GM12801 (cell line): ENCODE results near the gene ALG11.

Experiments
- CTCF ChIP-seq: IDR thresholded peaks from one replicate; pipeline ENCODE4 v1.5.1; 2011; ENCODE audit warnings: control low read depth; ENCODE audit not compliant: insufficient read length; ENCODE audit errors: extremely low read depth

The ALG11 gene, protein sequence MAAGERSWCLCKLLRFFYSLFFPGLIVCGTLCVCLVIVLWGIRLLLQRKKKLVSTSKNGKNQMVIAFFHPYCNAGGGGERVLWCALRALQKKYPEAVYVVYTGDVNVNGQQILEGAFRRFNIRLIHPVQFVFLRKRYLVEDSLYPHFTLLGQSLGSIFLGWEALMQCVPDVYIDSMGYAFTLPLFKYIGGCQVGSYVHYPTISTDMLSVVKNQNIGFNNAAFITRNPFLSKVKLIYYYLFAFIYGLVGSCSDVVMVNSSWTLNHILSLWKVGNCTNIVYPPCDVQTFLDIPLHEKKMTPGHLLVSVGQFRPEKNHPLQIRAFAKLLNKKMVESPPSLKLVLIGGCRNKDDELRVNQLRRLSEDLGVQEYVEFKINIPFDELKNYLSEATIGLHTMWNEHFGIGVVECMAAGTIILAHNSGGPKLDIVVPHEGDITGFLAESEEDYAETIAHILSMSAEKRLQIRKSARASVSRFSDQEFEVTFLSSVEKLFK

GRCh38 chr13:52011632-52012511, at the start of gene ALG11:
Gene ALG11, plus strand, starts transcription at chr13:52012398. Its CDS starts 21 bp downstream, at chr13:52012419.
- TF ChIP-seq CTCF, result no peak

- no peak for TF ChIP-seq CTCF
These were observed 46.0 kb upstream of the ALG11 start for GRCh38 chr13:51966186-51966585.

DNA sequence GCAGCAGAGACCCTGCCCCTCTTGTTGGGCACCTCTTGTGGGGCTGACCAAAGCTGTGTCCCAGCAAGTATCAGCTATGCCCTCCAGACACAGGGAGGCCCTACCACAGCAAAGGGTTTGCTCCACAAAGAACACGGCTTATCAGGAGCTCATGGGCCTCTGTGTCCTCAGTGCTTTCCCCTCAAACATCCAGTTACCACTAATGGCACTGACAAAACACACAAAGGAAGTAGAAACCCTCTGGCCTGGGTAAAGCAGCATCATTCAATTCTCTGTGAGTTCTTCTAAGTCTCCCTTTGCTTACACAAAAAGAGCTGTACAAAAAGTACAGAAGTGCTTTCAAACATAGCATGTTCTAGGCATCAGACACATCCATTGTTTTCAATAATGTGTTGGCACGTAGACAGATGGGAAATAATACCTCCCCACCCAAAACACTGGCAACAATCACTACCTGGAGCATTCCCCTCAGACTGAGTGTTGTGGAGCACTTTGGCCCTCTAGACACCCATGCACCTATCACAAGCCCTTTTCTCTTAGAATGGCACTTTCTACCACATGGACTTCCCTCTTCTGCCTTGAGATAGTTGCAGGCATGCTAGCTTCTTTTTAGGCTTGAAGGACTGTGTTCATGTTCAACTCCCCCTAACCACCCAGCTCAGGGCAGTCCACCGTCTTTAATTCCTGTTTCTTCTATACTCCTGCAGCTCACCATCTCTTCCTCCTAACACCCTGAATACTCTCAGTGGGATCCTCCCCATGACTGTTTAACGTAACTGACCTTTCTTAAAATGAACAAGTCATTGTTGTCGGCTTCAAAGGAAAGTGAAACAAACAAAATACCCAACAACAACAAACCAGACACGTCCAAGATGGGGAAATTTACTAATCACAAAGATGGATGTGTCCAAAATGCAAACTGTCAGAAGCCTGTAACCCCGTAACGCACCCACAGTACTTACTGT, 44.4 kb upstream of the ALG11 start:
- no peak for TF ChIP-seq CTCF

GRCh38 chr13:51970349-51970748, 41.8 kb upstream of the ALG11 start:
- no peak for TF ChIP-seq CTCF

- TF ChIP-seq CTCF, result no peak
These were observed 40.4 kb upstream of the ALG11 start for GRCh38 chr13:51971520-51972426.

DNA sequence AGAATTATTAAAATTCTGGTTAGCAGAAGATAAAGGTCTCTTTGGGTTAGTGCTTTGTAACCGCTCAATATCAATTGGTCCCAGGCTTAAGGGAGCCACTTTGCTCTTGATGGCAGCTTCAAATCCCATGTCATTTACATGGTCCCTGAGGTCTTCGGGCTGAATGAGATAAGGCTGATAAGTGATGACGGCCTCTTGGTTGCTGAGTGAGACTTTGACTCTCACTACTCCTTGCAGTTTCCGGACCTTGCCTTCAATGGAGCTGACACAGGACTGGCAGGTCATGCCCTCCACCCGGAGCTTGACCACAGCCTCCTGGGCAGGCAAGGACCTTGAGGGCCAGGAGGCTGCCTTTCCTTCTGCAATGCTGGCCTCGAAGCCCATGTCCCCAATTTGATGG, 37.7 kb upstream of the ALG11 start:
- TF ChIP-seq CTCF, result no peak
